AG08395 (cell line): ENCODE data around the gene CASK.
"Not testable (repeated sequence)": the region's sequence is repeated elsewhere in the genome, so short reads cannot be mapped to it uniquely, and the experiment has no call there.

Experiments
- DNase-seq: peaks from one replicate; pipeline ENCODE4 v3.0.0; 2012; ENCODE audit warnings: mixed read lengths, low spot score

The CASK gene

DNA sequence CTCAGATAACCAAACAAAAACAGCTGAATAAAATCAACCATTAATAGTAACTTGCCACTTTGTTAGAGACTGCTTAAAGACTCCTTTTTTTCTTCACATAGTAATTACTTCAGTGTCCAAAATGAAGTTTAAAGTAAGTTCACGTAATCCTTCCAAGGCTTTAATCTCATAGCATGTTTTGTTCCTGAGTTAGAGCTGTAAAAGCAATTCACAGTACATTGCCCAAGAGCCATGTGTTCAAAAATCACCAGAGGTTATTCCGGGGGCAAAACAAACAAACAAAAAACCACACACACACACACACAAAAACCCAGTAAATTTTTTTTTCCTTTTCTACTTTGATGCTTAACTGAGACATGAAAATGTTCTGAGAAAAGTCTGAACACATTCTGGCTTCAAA lies 193.3 kb downstream of the CASK start:
- no peak for DNase-seq

DNA sequence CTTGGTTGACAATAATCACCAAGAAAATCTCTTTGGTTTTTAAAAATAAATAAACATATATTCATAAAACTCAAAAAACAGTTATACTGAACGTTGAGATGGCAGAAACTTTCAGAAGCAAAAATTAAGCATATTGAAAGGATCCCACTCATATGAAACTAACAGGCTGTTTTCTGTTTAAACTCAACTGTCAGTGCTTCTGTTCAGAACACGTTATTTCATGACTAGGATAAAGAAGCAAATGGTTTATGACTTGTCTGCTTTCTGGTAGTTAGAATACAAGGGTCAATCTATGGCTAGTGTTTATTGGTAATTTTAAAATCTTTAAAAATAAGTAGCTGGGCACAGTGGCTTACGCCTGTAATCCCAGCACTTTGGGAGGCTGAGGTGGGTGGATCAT lies 195.2 kb downstream of the CASK start:
- DNase-seq: no peak

DNA sequence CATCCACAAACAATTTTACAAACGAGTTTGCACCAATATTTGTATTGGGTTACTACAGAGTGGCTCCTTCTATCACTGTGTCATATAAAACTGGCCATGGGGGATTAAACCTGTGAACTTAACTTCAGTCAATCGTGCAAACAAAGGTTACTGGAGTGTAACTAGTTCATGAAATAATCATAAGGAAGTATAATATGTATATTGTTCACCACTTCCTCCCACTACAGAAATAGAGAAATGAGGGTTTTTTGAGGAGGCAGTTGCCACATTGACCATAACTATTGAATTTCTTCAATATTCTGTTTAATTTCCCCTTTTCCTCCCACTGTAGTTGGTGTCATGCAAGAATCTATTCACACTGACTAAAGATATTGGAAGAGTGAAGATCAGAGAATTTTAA lies 199.5 kb downstream of the CASK start, which contains the start of gene GPR82:
TSS of gene GPR82 (plus strand) at position 356 of the 400 bp plus-strand sequence. CDS start 2,846 bp downstream, outside the sequence.
- DNase-seq: no peak

DNA sequence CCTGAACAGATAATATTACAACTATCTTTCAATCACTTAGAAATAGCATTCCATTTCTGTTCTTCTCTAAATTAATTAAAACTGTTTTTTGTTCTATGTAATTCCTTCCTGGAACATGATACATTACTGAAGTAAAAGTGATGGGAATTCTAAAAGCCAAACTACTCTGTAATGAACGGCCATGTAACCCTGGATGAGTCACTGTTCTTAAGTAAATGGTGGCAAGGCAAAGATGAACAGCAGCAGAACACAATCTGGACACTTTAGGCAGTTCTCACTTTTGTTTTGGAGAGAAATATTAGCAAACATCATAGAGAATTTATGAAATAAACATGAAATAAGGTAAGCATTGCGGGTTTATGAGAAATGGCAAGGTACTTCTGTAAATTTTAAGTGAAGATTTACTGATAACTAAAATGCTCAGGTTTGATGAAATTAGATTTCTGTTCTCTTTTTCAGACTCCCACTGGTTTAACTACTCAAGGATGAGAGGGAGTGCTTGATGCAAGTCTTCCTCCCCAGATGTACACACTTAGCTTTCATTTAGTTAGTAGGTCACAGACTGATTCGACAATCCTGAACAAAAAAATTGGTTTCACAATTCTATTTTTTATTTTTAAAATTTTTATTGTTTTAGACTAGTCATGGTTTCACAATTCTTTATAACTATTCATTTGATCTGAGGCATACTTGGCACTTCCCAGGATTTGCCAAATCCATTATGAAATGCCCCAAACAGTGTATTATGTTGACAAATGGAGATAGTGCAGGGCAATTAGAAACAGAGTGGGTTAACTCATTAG lies 200.3 kb downstream of the CASK start:
- DNase-seq: no peak

DNA sequence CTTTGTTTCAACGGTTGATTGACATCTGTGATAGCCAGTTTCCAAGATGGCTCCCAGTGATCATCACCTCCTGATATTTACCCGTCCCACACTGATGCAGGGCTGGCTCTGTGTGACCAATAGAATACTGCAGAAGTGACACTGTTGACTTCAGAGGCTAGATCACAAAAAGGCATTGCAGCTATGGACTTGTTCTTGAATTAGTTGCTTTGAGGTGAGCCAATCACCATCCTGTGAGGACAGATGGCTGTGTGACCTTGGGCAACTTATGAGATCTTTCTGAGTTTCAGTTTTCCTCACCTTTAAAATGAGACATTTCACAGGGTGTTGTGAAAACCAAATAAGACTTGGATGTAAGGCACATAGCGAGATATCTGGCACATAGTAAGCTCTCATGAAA lies 201.1 kb downstream of the CASK start:
- no peak for DNase-seq

DNA sequence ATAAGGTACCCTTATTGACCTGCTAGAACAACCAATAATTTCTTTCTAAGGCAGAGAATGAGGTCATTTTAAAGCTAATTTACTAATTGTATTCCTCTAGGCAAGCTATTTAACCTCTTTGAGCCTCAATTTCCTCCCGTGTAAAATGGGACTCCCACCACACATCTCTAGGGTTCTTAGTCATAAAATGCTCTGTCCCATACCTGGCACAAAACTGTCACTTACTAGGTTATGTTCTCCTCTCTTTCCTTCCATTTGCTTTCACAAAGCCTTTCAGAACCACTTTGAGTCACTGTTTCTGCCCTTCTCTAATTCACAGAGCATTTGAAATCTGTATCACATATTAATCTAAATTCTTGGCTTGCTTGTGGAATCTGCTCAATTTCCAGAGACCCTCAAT lies 201.8 kb downstream of the CASK start:
- no peak for DNase-seq

DNA sequence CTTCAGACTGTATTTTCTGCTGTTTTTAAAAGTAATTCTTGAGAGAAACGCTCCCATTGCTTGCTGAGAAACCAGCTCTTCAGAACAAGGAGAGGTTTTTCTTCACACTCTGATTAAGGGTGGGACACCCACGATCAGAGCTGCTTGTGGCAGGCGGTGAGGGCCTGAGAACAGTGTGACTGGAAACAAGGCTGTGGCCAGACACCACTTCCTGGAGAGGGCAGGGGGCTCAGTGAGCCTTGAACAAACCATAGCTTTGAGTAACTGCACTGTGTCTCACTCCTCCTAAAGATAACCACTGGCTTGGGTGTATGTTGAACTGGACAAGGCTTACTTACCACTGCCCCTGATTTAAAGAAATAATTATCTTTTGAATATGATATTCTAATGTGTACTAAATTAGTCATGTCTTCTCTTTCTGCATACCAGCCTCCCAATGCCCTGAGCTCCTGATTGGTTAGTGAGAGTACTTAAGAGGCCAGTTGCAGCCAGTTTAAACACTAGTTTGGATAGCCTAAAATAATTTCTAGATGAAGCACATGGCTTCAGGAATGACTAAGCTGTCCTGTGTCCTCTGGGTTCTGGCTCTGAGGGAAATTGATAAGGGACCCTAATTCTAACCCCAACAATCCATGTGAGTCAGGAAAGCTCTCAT lies 203.1 kb downstream of the CASK start:
- DNase-seq: no peak

DNA sequence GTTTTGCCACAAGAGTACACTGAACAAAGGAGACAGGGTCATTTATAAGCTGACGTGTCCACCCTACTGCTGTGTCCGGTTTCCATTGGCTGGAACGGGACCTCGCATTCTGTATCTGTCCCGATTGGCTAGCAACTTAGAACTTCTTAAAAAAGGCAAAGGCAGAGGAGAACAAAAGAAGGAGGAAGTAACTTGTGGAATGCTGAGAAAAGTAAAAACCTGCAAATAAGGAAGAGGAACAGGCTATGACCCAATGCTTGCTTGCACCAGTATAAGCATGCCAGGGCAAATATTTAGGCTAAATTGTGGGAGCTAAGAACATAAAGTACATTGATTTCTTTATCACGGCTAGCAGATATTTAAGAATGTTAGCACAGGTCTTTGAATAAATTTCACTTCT lies 203.7 kb downstream of the CASK start:
- not testable (repeated sequence) for DNase-seq

DNA sequence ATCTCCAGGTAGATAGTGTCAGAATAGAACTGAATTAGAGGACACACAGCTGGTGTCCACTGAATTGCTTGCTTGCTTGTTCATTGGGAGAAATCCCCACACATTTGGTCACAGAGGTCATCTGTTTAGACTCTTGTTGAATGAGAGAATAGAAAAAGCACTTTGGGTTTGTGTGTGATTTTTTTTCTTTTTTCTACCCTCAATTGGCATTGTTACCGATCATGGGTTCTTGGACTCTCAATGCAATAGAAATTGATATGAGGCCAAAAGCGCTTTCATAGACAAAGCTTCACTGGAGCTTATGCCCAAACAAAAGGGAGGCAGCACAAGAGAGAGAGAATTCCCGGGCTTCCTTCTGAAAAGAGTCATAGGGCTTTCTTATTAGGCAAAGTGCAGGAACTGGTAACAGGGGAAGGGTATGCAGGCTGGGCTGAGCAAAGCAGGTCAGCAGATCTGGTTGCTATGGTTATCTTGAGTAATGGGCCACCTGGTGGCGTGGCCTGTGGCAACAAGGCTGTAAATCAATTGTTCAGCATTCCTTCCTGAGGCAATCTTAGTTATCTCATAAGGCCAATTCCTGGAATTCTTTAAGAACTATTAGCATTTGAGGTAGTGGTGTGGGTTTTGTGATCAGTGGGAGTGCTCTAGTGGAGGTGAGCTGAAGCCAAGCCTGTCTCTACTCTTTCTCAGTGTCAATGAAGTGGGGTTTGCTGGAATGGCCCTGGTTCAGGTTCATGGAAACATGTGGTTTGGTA lies 204.7 kb downstream of the CASK start:
- DNase-seq: no peak

DNA sequence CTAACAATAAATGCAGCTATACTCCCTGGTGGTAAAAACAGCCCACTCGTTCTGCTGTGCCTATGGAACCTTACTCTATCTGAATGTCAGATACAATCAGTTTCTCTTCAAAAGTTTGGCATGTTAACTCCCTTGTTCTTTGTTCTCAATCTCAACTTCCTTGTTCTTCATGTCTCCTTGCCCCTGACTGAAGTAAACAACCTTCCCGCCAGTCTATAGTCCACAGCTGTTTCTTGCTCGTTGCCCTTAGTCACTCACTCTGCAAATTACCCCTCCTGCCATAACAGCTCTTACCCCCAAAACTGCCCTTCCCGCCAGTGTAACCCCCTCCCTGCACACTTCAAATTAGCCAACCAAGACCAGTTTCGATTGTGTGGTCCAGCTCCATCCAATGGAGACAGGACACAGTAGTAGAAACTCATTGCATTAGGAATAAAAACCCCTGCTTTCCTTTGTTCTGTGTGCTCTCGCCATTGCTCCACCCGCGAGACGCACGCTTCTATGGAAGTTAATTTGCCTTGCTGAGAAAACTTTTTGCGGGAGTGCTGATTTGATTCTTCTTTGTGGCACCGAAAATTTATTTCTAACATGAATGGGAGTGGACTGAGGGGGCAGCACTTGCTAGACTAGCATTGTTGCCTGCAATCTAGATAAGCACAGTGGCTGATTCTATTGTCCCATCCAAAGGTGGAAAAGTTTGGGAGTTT lies 206.4 kb downstream of the CASK start:
- no peak for DNase-seq

DNA sequence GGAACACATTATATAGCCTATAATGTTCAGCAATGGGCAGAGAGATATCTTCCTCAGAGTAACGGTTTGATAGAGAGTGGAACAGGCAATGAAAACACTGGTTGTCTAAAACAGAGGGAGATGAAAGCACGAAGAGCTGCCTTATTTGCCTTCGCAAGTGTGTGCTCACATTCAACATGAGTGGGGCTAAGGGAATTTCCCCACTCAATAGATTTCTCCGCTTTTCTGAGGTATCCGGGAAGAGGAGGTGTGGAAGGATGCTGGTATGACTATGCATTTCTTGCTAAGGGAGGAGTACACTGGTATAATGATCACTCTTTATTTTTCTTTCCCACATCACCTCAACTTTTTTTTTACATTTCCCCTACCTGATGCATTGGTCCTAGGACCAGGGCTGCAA lies 207.1 kb downstream of the CASK start:
- DNase-seq: no peak

DNA sequence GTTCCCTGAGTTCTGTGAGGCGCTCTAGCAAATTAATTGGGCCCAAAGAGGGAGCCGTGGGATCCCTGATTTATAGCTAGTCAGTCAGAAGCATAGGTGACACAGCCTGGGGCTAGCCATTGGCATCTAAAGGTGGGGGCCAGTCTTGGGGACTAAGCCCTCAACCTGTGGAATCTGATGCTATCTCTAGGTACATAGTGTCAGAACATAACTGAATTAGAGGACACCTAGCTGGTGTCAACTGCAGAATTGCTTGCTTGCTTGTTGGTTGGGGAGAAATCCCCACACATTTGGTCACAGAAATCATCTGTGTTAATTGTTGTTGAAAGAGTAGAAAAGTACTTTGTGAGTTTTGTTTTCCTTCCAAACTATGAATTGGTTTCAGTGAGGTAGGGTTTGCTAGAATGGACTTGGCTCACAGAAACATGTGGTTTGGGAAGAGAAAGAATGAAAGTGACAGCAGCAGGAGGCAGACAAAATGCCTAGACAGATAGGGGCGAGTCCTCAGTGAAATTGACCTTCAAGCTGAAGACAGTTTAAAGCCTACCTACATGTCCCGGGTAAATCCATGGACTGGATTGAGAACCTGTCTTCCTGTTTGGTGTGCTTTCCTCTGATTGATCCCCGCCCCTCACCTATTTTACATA lies 212.2 kb downstream of the CASK start:
- no peak for DNase-seq

DNA sequence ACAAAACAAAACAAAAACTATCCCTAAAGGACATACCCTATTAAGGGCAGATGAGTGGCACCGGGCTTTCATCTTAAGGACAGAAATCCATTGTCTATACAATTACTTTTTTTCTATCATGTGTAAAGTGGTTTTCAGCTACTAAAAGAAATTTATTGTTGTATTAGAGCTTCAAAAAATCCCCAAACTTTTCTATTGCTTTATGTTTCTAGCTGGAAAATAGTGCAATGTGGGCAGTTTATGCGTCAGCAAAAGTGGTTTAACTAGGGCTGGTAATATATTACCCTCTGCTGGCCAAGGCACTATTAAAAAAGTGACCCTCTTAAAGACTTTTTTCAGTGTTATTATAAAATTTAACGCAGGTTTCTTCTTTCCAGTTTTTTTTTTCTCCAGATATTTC lies 214.9 kb downstream of the CASK start:
- DNase-seq: no peak

DNA sequence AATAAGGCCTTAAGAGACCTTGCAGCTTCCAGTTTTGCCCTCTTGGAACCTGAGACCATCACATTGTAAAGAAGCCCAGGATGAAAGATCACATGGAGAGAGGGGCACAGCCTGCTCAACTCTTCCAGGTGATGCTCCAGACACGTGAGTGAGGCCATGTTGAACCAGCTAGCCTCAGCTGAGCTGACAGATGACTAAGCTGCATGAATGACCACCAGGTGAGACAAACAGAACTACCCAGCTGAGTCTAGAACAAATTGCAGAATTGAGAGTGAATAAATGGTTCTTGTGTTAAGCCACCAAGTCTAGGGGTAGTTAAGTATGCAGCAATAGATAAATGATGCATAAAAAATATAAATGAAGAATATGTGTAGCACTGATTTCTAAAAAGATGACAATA lies 216.1 kb downstream of the CASK start:
- DNase-seq: no peak

DNA sequence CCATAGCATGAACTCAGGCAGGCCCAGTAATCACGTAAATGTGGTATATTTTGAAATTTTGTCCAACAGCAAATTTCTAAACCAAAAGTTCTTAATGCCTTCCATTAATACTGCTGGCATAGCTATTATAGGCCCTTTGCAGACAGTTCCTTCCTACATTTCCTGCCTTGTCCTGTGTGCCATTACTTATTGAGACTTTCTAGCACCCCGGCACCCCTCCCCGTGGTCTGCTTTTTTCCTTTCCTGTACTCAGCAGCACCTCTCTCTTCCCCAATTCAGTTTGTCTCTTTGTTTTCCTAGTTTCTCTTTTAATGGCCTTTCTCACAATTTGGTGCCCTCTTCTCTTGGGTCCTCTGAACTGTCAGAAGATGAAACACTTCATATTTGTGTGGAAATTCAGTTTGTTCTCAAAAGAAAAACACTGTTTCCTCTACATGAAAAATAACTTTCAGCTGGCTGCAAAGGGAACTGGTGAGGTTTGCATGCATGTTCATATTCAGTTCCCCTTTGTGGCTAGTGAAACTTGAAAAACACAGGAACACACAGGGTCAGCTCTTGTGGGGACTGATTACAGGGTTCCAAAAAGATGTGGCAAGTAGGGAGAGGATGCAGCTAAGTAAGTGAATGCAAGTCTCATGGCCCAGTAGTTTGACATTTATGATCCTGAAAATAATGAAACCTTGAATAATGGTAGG lies 217.5 kb downstream of the CASK start:
- DNase-seq: no peak

DNA sequence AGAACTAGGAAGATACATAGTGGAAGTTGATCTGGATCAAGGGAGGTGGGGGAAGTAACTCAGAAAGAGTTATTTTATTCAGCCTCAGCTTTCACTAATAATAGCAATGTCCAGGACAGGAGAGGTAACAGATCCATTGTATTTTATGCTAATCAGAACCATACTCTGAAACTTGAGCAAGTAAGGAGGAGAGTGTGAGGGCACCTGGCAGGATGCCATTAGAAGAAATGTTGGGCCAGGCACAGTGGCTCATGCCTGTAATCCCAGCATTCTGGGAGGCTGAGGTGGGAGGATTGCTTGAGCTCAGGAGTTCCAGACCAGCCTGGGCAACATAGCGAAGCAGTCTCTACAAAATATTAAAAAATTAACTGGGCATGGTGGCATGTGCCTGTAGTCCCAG lies 218.3 kb downstream of the CASK start:
- no peak for DNase-seq

DNA sequence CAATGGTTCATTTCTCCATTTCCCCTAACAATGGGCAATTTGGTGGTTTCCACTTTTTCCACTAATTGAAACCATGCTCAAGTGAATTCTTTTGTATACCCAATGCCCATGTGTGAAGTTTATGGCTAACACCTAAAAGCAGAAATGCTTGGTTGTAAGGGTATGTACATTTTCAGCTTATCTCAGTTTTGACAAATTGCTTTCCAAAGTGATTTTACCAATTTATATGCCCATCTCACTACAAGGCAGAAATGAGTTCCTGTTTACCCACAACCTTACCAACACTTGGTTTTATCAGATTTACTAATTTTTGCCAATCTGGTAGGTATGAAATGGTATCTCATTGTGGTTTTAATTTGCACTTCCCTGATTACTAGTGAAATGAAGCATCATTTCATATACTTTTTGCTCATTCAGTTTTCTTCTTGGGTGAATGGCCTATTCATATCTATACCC lies 219.8 kb downstream of the CASK start:
- DNase-seq: no peak

DNA sequence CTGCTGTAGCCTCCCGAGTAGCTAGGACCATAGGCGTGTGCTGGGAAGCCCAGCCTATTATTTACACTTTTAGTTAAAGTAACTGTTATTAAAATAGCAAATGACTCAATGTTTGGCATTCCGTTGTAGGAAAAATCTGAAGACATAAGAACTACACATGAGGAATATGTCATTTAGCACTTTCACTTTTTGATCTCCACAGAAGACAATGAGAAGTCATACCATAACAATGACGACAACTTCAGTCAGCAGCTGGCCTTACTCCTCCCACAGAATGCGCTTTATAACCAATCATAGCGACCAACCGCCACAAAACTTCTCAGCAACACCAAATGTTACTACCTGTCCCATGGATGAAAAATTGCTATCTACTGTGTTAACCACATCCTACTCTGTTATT lies 227.9 kb downstream of the CASK start:
- DNase-seq: no peak

DNA sequence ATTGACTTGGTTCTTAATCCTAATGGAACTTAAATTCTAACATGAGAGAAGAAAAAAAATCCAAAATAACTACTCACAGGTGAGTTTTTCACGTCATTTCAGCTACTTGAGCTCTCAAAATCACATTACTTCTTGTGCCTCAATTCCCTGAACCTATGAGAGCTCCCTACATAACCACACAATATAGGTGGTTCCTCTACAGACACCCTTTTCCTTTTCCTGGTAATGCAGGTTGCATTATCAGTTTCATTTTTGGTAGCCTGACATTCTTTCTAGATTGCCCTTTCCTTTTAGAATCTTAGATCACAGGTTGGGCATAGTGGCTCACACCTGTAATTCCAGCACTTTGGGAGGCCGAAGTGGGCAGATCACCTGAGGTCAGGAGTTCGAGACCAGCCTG lies 230.3 kb downstream of the CASK start:
- no peak for DNase-seq

DNA sequence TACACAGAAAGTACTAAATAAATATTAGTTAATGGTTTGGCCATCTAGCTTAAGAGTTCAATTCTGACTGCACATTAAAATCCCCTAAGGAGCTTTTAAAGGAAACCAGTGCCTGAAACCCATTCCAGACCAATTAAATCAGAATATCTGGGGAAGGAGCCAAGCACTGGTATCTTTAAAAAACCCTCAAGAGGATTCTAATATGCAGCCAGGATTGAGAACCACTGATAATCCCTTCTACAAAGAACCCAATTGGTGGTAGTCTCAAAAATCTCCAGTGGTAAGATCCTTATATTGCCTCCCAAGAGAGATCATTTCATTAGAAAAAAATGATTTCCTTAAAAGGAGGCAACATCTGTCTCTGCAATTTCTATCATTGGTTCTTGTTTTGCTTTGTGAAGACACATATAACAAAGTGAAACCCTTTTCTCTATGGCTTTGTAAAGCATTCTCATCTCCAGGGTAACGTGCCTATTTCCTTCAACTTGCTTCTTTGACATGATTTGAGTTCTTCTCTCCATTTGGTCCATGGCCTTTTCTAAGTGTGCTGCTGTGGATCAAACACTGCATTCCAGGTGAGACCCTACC lies 231.1 kb downstream of the CASK start:
- peak; percentile 7 for DNase-seq

DNA sequence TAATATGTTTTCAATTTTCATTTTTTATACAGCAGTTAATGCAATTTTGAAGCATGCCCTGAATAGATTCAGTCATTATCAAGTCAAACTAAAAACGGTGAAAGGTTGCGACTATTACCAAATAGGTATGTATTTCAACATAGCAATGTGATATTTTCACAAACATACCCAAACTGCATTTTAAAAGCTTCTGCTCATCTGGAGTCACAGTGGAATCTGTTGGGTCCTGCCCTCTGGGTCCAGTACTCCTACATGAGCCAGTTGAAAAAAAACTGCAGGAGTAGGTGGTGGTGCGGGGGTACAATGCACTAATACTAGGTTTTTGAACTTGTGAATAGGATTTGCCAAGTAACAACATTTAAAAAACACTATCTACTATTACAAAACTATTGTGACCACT lies 233.6 kb downstream of the CASK start:
- DNase-seq: no peak
